ENCODE measurements around the gene HDC. TPM values are rescaled to one million over a fixed set of nuclear protein-coding genes. Genes with fewer than 3 reads are reported as not detected.

The HDC gene
- polyA plus RNA-seq, 1 donor (not counting 4 experiments of a cell fraction or from before 2014, with no cell fraction given): not detected

- dilution Hi-C loops (cut with MboI; ENCODE audit: extremely low pct_ligation_motif_present, low sequenced_read_pairs): no loop called here
- no peak for FAIRE-seq
- TF ChIP-seq CTCF (optimal IDR thresholded peaks at IDR 0.05 in 1 of 3, IDR thresholded peaks at IDR 0.05 in 1 of 3, conservative IDR thresholded peaks at IDR 0.05 in 1 of 3; ENCODE audit: extremely low read depth in 1 of 3, insufficient read depth in 2 of 3, low read length in 3 of 3): no peak
- no peak for TF ChIP-seq EZH2 (IDR thresholded peaks at IDR 0.05; ENCODE audit: low read length)
Observed at GRCh38 chr15:50256188-50257041, 9.1 kb downstream of the HDC start.

DNA sequence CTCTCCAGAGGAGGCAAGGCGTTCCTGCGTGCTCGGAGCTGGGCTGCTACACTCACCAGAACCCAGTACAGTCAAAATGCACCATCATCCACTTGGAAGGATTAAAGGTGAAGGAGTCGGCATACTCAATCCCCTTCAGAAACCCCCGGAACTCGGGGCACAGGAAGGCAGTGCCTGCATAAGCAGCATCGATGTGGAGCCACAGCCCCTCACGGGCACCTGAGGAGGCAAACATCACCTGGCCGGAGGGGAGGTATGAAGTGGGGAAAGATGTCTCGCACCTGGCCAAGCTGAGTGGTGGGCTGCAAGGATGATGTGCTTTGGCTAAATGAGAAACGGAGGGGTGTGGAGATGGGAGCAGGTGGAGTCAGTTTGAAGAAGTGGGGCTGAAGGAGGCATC, 13.0 kb downstream of the HDC start:
- Histone ChIP-seq H3K9me3 (ENCODE audit: control insufficient read depth, low read depth, low read length) (no peaks in the 10 kb centered on the region), H3K4me2 (ENCODE audit: control insufficient read depth, extremely low read depth, insufficient read depth, low read depth, low read length) (no peak overlapping the region), H3K4me3 (ENCODE audit: control insufficient read depth in 2 of 3, extremely low read depth in 1 of 3, insufficient read depth in 2 of 3, low read depth in 1 of 3, low read length in 3 of 3) (no peak overlapping the region), H3K9ac (ENCODE audit: control insufficient read depth, extremely low read depth, insufficient read depth, low read length) (no peak overlapping the region), H3K27me3 (ENCODE audit: control insufficient read depth, extremely low read depth, insufficient read depth, low read length) (no peaks in the 10 kb centered on the region), H3K4me1 (ENCODE audit: control insufficient read depth, extremely low read depth, insufficient read depth, low read length) (peaks cover 9% of the 10 kb centered on the region), H3K27ac (ENCODE audit: control insufficient read depth, insufficient read depth, low read length) (no peak overlapping the region), H3K9me1 (ENCODE audit: control insufficient read depth, extremely low read depth, insufficient read depth, low read length) (no peaks in the 10 kb centered on the region), H2AFZ (ENCODE audit: control insufficient read depth, low read length) (no peak overlapping the region), H3K36me3 (ENCODE audit: control insufficient read depth in 2 of 2, extremely low read depth in 1 of 2, insufficient read depth in 2 of 2, low read length in 2 of 2) (no peaks in the 10 kb centered on the region), H3K79me2 (ENCODE audit: control insufficient read depth, insufficient read depth, low read length) (no peaks in the 10 kb centered on the region), H4K20me1 (ENCODE audit: control insufficient read depth, extremely low read depth, insufficient read depth, low read length) (no peaks in the 10 kb centered on the region)
- dilution Hi-C loops (cut with MboI; ENCODE audit: extremely low pct_ligation_motif_present, low sequenced_read_pairs): no loop called here
- no peak for DNase-seq (ENCODE audit: low read depth, low spot score)
- TF ChIP-seq CTCF (optimal IDR thresholded peaks at IDR 0.05 in 1 of 3, IDR thresholded peaks at IDR 0.05 in 1 of 3, conservative IDR thresholded peaks at IDR 0.05 in 1 of 3; ENCODE audit: extremely low read depth in 1 of 3, insufficient read depth in 2 of 3, low read length in 3 of 3) (no peak), EZH2 (IDR thresholded peaks at IDR 0.05; ENCODE audit: low read length) (no peak)
- no peak for FAIRE-seq

More at GRCh38 chr15:50256188-50257041, 9.1 kb downstream of the HDC start:
- Histone ChIP-seq H2AFZ (ENCODE audit: control insufficient read depth, low read length) (no peak overlapping the region), H3K4me2 (ENCODE audit: control insufficient read depth, extremely low read depth, insufficient read depth, low read depth, low read length) (no peak overlapping the region), H3K36me3 (ENCODE audit: control insufficient read depth in 2 of 2, extremely low read depth in 1 of 2, insufficient read depth in 2 of 2, low read length in 2 of 2) (no peaks in the 10 kb centered on the region), H3K9me1 (ENCODE audit: control insufficient read depth, extremely low read depth, insufficient read depth, low read length) (no peaks in the 10 kb centered on the region), H3K9ac (ENCODE audit: control insufficient read depth, extremely low read depth, insufficient read depth, low read length) (no peak overlapping the region), H3K4me3 (ENCODE audit: control insufficient read depth in 2 of 3, extremely low read depth in 1 of 3, insufficient read depth in 2 of 3, low read depth in 1 of 3, low read length in 3 of 3) (no peak overlapping the region), H3K9me3 (ENCODE audit: control insufficient read depth, low read depth, low read length) (no peaks in the 10 kb centered on the region), H4K20me1 (ENCODE audit: control insufficient read depth, extremely low read depth, insufficient read depth, low read length) (no peaks in the 10 kb centered on the region), H3K27ac (ENCODE audit: control insufficient read depth, insufficient read depth, low read length) (no peak overlapping the region), H3K27me3 (ENCODE audit: control insufficient read depth, extremely low read depth, insufficient read depth, low read length) (no peaks in the 10 kb centered on the region), H3K79me2 (ENCODE audit: control insufficient read depth, insufficient read depth, low read length) (no peaks in the 10 kb centered on the region), H3K4me1 (ENCODE audit: control insufficient read depth, extremely low read depth, insufficient read depth, low read length) (peaks cover 3% of the 10 kb centered on the region)
- DNase-seq (ENCODE audit: low read depth, low spot score): no peak
